Omental fat pad (tissue), 4 donors: ENCODE measurements around the gene RUVBL2. TPM values are rescaled to one million over a fixed set of nuclear protein-coding genes. Genes with fewer than 3 reads are reported as not detected.

ENCODE experiments used
- ATAC-seq: fragments of 150-250 bp; one replicate; pipeline ENCODE4 v1.9.1; 2016; ENCODE audit warnings: mild to moderate bottlenecking, moderate library complexity; ENCODE audit not compliant: low FRiP score
- DNase-seq: peaks from one replicate; pipeline ENCODE4 v3.0.0-alpha.2; 2019; ENCODE audit warnings: low spot score
- CTCF ChIP-seq, 3 donors: fragments of 450-650 bp; IDR thresholded peaks; one replicate each; pipeline ENCODE4 v1.5.1; 2016 to 2017; ENCODE audit warnings: antibody characterized with exemption in 3 of 3, mild to moderate bottlenecking in 3 of 3, moderate library complexity in 2 of 3
- total RNA-seq, 4 donors: library from RNA; depleted of rRNA; stranded (reverse); fragments of >200 nt; gene quantifications; one replicate each; pipeline ENCODE4 v1.1.0, GENCODE V29; 2016

Gene RUVBL2
- total RNA-seq, 4 donors from 2014 or later, result 66.3 to 83.9 (median 72.4) TPM

- DNase-seq, result no peak
- TF ChIP-seq CTCF (IDR thresholded peaks at IDR 0.05), result no peak
- peak; percentile 5 for ATAC-seq
These were observed 25.5 kb upstream of the RUVBL2 start for GRCh38 chr19:48968179-48968661.

GRCh38 chr19:48968813-48969218, 24.9 kb upstream of the RUVBL2 start:
- no peak for TF ChIP-seq CTCF (IDR thresholded peaks at IDR 0.05)
- ATAC-seq (no peak), DNase-seq (no peak)

GRCh38 chr19:48969276-48970138, 24.2 kb upstream of the RUVBL2 start:
- DNase-seq (no peak), ATAC-seq (no peak)
- no peak for TF ChIP-seq CTCF (IDR thresholded peaks at IDR 0.05)

- no peak for ATAC-seq
- no peak for TF ChIP-seq CTCF (IDR thresholded peaks at IDR 0.05)
These were observed 23.4 kb upstream of the RUVBL2 start for GRCh38 chr19:48970139-48970766.

GRCh38 chr19:48970923-48971395, 22.7 kb upstream of the RUVBL2 start:
- peak in 1 of 3 donors; percentile 82 for TF ChIP-seq CTCF (IDR thresholded peaks at IDR 0.05)
- DNase-seq (peak; percentile 94), ATAC-seq (peak; percentile 37)

More at GRCh38 chr19:48970139-48970766, 23.4 kb upstream of the RUVBL2 start:
- DNase-seq, result no peak

- ATAC-seq (no peak), DNase-seq (no peak)
- TF ChIP-seq CTCF (IDR thresholded peaks at IDR 0.05), result no peak
These were observed 17.5 kb upstream of the RUVBL2 start for GRCh38 chr19:48975947-48976847.
